Adipose tissue (tissue), 3 donors: ENCODE results near the gene UBE2S. TPM values are rescaled to one million over a fixed set of nuclear protein-coding genes. Genes with fewer than 3 reads are reported as not detected.

Source experiments
- H3K27ac ChIP-seq: one replicate; pipeline ENCODE4 v1.5.1; 2013; ENCODE audit warnings: low read depth, low read length
- WGBS, 3 donors: extraction: QIAGEN DNeasy Blood & Tissue Kit; methylation state at CpG; one replicate each; pipeline ENCODE4 v1.1.7; 2013; 5-methylcytosine and 5-hydroxymethylcytosine counted together
- polyA plus RNA-seq, 3 donors: library from polyadenylated mRNA; stranded (reverse); fragments of 200-250 nt; gene quantifications; one replicate each; pipeline ENCODE4 v1.2.3, GENCODE V29; 2013
- donor health status: healthy with polysubstance abuse.
- donor health status: Bipolar disorder and iron deficiency.
- donor health status: healthy.

The UBE2S gene
- polyA plus RNA-seq, 3 donors = 2.9 to 9.3 (median 7.4) TPM

DNA sequence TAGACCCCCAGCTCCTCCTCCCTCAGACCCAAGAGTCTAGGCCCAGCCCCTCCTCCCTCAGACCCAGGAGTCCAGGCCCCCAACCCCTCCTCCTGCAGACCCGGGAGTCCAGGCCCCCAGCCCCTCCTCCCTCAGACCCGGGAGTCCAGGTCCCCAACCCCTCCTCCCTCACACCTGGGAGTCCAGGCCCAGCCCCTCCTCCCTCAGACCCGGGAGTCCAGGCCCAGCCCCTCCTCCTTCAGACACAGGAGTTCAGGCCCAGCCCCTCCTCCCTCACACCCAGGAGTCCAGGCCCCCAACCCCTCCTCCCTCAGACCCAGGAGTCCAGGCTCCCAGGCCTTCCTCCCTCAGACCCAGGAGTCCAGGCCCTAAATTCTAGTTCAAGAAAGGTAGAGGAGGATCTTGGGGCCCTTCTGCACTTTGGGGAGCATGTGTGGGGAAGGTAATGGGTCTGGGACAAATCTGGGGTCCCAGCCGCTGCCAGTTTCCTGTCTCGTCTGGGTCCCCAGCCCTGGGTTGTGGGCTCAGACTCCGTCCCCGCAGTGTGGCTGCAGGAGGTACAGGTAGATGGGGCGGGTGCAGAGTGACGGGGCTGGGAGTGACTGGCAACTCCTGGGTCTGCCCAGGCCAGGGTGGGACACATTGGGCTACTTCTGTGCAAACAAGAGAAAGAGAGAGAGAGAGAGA, 34.1 kb downstream of the UBE2S start:
- no peak overlapping the region for H3K27ac ChIP-seq
- WGBS, 3 donors = 43 to 61% (median 56%) methylated on average over 9 of the region's 9 CpGs

DNA sequence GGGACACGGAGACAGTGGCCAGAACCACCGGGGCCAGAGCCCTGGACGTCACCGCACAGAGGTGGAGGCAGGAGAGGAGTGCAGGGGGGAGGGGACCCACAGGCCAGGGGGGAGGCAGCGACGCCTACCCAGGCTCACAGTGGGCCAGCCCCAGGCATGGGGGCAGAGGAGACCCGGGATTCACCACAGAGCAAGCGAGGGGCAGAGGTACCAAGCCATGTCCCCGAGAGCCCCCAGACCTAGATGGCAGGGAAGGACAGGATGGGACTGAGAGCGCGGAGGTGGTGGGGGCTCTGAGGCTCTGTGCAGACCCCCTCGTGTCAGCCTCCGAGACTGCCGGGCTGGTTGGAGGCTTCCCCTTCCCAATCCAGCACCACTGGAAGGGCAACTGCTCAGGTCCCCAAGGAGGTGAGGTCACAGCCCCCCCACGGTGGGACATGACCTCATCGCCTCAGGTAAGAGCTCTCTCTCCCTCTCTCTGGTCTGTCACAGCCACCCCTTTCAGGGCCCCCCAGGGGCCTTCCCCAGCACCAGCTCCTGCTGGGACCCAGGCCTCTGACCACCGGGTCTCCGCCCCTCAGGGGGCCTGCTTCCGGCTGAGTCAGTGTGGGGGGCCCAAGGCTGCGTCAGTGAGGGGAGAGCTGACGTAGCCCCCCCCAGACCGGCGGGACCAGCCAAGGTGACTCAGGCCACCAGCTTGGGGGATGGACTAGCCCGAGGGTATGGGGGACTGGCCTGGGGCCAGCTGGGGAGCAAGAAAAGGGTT, 35.1 kb downstream of the UBE2S start:
- no peak overlapping the region for H3K27ac ChIP-seq
- WGBS, 3 donors = 33 to 39% (median 38%) methylated on average over 24 of the region's 24 CpGs

DNA sequence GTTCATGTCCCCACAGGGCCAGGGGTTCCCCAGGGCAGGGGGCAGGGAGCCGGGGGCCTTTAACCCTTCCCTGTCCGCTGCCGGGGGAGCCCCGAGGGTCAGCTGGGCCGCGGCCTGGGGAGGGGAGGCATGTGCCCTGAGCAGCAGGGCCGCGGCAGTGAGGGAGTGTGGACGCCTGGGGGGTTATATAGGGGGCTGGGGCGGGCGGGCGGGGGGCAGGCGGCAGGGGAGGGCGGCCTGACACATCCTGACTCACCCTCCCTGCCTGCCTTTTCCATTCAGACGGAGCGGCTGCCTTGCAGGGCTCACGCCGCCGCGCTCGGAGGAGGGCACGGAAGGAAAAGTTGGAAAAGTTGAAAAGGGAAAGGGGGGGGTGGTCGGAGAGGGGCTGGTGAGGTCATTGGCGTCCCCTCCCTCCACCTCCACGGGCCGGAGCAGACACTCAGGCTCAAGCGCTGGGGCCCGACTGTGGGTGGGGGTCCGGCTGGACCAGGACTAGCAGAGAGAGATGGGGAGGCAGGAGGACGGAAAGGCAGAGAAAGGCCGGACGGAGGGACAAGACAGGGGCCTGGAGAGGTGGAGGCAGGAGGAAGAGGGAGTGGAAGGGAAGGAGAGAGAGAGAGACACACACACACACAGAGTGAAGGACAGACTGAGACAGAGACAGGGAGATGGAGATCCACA, 37.1 kb downstream of the UBE2S start, which contains the start of gene IL11:
Gene IL11 (minus strand): TSS at position 159 of the 684 bp plus-strand sequence. CDS start 153 bp downstream, at position 6.
- WGBS, 3 donors = 4 to 9% (median 8%) methylated on average over 32 of the region's 32 CpGs
- no peak within 1 kb of the TSS for H3K27ac ChIP-seq

DNA sequence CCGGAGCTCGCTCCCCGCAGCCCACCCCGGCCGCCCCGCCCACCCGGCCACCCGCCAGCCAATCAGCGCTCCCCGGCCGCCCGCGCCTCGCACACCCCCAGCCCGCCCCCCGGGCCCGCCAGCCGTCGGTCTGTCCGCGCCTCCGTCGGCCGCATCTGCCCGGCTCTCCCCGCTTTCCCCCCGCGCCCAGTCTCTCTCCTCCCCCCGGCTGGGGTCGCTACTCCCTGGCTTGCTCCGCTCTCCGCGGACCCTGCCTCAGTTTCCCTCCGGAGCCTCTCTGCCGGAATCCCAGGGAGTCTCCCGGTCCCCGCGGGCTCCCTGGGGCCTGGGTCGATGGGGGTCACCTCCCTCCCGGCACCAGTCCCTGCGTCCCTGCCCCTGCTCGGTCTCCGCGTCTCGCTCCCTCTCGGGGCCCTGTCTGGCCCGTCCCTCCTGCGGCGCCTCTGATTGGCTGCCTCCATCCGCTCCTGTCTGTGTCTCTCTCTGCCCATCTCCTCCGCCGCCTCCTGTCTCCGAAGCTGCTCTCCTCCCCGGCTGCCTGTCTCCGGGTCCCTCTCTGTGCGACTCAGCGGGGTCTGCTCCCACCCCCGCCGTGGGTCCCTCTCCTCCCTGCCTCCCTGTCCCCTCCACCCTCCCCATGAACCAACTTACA, 37.8 kb downstream of the UBE2S start:
- H3K27ac ChIP-seq = no peak overlapping the region
- WGBS, 3 donors = 1 to 2% (median 2%) methylated on average over 27 to 58 of the region's 59 CpGs

DNA sequence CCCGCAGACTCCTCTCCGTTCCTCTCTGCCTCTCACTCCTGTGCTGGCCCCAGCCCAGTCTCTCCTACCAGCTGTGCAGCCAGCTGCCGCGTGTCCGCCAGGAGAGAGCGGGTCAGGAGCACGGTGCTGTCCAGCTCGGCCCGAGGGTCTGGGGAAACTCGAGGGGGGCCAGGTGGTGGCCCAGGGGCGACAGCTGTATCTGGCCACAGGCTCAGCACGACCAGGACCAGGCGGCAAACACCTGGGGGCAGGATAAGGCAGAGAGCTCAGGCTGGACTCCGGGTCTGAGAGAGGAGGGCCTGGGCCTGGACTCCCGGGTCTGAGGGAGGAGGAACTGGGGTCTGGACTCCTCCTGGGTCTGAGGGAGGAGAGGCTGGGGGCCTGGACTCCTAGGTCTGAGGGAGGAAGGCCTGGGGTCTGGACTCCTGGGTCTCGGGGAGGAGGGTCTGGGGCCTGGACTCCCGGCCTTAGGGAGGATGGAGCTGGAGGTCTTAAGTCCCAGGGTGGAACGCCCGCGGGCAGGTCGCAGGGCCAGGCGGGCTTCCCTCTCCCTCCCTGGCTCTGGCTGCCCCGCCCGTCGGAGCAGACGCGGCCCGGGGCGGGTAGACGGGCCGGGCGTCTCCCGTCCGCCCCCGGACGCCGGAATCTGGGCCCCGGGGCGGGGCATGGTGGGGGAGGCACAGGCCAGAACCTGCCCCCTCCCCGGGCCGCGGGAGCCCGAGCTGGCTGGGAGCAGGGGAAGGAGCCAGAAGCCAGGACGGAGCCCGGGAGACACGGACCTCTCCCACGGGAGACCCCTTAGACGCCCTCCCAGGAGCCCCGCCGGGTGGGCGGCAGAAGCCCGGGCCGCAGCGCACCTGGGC, 38.7 kb downstream of the UBE2S start:
- no peak overlapping the region for H3K27ac ChIP-seq
- WGBS, 3 donors = 13 to 21% (median 14%) methylated on average over 26 to 52 of the region's 54 CpGs

DNA sequence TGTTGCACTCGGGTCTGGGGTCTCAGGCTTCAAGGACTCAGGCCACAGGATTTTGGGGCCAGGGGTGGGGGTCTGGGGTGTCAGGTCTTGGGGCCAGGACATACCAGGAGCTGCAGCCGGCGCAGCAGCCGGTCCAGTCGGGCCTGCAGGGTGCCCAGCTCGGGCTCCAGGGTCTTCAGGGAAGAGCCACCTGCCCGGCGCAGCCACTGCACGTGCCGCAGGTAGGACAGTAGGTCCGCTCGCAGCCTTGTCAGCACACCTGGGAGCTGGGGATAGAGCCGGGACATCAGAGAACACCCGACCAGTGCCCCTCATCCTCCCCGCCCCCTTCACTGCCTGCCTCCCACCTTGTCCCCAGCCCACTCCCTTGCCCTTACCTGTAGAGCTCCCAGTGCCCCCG, 39.5 kb downstream of the UBE2S start:
- 70 to 92% (median 90%) methylated on average over 16 of the region's 16 CpGs for WGBS, 3 donors

DNA sequence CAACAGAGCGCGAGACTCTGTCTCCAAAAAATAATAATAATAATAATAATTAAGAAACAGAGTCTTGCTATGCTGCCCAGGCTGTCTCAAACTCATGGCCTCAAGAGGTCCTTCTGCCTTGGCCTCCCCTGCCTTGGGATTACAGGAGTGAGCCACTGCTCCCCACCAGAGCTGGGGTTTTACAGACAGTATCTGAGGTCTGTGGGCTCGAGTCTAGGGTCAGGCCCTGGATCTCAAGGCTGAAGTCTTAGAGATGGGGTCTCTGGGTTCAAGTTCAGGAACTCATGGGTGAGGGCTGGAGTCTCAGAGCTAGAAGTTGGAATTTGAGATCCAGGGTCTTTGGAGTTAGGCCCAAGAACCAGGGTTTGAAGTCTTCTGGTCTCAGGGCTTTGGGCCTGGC, 40.8 kb downstream of the UBE2S start:
- 65 to 84% (median 82%) methylated on average over 3 of the region's 3 CpGs for WGBS, 3 donors
- no peak overlapping the region for H3K27ac ChIP-seq

More for the DNA sequence above, 39.5 kb downstream of the UBE2S start:
- H3K27ac ChIP-seq = no peak overlapping the region

DNA sequence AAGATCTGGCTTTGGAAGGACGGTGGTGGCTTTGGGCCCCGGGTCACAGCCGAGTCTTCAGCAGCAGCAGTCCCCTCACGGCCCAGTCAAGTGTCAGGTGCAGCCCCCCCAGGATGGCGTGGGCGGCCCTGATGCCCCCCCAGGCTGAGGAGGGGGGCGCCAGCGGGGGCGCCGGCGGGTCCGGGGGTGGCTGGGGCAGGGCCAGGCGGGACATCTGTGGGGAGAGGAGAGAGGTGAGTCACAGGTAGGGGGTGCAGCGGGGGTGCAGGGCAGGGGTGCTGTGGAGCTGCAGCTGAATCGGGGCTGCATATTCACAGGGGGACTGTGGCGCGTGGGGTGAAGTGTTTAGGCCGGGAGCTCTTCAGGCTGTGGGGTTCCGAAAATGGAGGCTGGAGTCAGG, 41.6 kb downstream of the UBE2S start:
- H3K27ac ChIP-seq = no peak overlapping the region
- 69 to 78% (median 75%) methylated on average over 19 of the region's 19 CpGs for WGBS, 3 donors

DNA sequence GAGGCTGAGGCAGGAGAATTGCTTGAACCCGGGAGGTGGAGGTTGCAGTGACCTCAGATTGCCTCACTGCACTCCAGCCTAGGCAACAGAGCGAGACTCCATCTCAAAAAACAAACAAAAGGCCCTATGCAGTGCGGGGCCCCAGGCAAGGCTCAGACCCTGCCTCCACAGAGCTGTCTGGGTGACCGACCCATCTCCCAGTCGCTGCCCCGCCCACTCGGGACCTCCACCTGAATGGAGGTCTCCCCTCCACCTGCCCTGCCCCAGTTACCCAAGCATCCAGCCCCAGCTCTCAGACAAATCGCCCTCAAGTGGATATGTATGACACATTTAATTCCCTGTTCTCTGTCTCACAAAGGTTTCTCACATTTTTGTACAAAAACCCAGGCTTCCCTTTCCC, 42.3 kb downstream of the UBE2S start:
- 77 to 90% (median 87%) methylated on average over 8 of the region's 8 CpGs for WGBS, 3 donors
- H3K27ac ChIP-seq = no peak overlapping the region

DNA sequence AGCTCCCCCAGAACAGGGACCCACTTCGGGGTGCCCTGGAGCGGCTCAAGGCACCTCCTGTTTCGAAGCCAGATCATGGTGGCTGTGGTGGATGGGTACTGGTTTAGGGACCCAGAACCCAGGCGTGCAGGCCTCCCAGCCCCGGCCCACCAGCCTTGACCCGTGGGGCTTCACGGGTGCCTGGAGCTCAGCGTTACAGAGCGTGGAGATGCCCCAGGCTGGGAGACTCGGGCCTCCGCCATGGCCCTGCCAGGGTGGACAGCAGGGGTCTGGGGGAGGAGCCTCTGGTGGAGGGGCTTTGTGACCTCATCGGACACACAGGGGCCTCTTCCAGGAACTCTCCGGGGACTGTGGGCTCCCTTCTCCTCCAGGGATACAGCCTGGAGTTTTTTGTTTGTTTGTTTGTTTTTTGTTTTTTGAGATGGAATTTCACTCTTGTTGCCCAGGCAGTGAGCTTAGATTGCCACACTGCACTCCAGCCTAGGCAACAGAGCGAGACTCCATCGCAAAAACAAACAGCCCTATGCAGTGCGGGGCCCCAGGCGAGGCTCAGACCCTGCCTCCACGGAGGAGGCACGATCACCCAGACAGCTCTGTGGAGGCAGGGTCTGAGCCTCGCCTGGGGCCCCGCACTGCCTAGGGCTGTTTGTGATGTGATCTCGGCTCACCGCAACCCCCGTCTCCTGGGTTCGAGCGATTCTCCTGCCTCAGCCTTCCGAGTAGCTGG, 44.4 kb downstream of the UBE2S start, which contains the start of gene GARIN5B:
Gene GARIN5B (minus strand): TSS at position 271 of the 727 bp plus-strand sequence. CDS start 194 bp downstream, at position 77.
- 77 to 85% (median 84%) methylated on average over 26 to 27 of the region's 27 CpGs for WGBS, 3 donors
- H3K27ac ChIP-seq = no peak within 1 kb of the TSS

DNA sequence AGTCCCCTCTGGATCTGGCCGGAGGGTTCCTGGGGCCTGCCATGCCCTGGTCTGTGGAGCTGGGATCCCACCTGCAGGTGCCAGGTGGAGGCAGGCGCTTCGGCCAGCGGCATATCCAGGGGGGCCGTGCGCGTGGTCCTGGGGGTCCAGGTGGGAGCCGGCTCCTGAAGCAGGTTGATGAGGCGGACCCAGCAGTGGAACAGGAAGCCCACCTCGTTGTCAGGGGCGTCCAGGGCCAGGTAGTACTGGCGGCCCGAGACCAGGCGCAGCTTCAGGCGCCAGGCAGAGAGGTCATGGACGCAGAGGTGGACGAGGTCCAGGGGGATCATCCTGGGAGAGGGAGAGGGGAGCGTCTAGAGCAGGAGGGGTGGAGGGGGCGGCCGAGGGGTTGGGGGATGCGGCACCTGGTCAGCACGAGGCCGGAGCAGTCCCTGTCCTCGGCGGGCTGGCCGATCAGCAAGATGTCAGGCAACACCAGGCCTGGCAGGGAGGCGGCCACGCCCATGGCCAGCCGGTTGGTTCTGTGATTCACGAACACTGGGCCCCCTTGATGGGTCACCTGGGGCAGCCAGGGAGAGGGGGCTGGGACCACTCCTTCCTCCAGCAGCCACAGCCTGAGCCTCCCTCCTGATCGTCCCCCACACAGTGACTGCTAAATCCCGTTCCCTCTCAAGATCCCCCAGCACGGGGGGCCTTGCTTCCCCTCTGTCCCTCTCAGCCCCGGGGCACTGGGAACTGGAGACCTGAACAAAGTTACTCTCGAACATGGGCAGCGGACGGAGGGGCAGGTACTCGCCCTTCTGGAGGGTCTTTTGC, 45.2 kb downstream of the UBE2S start:
- no peak overlapping the region for H3K27ac ChIP-seq
- WGBS, 3 donors = 66 to 83% (median 75%) methylated on average over 37 to 38 of the region's 38 CpGs

DNA sequence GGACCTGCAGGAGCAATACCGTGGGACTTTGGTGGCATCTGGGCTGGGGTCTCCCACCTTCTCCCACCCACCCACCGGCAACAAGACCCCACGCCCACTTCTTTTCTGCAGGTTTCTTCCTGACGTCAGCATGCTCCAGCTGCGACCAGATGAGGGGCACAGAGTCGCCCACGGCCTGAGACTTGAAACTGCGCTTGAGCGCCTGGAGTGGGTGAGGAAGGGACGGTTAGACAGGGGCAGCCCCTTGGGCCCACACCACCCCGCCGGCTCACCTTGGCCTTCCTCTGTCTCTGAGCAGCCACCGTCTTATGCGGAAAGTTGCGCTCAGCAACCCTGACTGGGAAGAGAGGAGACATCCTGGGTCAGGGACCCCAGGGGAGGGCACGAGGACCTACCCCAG, 46.7 kb downstream of the UBE2S start:
- WGBS, 3 donors = 87 to 94% (median 93%) methylated on average over 16 of the region's 16 CpGs
- no peak overlapping the region for H3K27ac ChIP-seq

DNA sequence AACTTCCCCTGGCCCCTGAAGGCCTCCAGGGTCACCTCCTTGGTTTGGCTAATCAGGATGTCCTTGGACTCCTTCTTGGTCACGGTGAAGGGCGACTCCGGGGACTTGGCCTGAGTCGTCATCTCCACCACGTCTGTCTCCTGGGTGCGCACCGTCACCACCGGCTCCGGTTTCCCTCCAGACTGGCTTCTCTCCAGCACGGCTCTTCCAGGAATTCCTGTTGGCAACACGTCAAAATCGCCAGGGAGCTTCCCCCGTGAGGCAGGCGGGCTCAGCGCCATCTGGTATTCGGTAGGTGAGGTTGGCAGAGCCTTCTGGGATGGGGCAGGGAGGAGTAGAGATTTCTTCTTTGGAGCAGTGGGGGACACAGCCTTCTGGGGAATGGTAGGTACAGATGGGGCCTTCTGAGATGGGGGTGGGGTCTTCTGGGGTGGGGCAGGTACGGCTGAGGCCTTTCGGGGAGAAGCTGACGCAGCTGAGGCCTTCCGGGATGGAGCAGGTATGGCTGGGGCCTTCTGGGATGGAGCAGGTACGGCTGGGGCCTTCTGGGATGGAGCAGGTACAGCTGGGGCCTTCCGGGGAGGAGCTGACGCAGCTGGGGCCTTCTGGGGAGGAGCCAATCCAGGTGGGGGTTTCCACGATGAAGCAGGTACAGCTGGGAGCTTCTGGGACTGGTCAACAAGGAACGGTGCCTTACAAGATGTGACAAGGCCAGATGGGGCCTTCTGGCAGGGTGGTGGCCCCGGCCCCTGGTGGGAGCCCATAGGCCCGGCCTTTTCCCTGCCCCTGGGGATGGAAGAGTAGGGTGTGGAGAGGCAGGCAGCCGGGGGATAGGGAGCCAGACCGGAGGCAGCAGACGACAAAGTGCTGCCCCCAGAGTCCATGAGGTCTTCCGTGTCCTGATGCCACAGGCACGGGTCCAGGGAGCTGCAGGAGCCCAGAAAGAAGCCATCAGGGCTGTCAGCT, 48.4 kb downstream of the UBE2S start:
- H3K27ac ChIP-seq = no peak overlapping the region
- 68 to 71% (median 70%) methylated on average over 32 of the region's 32 CpGs for WGBS, 3 donors

DNA sequence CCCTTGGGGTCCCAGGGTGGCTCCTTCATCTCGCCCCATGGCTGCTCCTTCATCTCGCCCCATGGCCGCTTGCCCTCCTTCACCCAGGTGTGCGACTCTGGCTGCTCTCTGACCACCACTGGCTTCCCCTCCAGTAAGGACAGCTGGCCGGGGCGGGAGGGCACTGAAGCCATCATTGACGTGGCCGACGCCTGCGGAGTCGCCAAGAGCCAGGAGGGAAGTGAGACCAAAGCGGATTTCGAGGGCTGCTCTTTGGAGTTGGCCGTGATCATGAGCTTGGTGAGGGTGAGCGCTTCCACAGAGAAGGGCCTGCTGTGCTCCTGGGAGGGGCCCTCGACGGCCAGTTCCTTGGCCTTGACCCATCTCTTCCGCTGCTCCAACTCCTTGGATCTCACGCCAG, 49.1 kb downstream of the UBE2S start:
- no peak overlapping the region for H3K27ac ChIP-seq
- WGBS, 3 donors = 73 to 86% (median 77%) methylated on average over 15 to 19 of the region's 19 CpGs

DNA sequence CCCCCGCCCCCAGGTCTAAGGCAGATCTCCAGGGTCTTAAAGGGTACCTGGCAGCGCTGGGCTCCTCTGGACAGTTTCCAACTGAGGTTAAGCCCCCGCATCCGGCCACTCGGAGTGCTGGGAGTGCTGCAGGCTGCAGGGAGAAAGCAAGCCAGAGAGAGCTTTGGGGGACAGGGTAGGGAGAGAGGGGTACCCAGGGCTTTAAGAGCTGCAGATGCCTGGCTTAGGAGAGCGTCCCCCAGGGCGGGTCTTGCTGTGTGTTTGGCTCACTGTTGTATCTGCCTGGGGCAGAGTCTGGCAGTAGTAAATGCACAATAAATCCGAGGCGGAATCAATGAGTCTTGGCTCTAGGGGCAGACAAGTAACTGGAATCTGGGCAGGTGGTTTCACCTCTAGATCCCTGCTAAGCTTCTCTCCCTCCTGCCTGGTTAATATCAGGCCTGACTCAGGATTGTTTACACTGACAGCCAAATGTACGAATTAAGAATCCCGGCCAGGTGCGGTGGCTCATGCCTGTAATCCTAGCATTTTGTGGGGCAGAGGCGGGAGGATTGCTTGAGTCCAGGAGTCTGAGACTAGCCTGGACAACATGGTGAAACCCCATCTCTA, 52.3 kb downstream of the UBE2S start:
- H3K27ac ChIP-seq = no peak overlapping the region
- WGBS, 3 donors = 22 to 37% (median 31%) methylated on average over 12 of the region's 13 CpGs
